NCI-H1092 (cell line): ENCODE measurements around the gene PIK3CB.
"Not testable (repeated sequence)": the region's sequence is repeated elsewhere in the genome, so short reads cannot be mapped to it uniquely, and the experiment has no call there.

Experiments
- DNase-seq: peaks from one replicate; lab custom pipeline; 2025; lab: John Stamatoyannopoulos, UW

The PIK3CB gene

GRCh38 chr3:138846824-138847223, 12.1 kb upstream of the PIK3CB start:
- not testable (repeated sequence) for DNase-seq

DNA sequence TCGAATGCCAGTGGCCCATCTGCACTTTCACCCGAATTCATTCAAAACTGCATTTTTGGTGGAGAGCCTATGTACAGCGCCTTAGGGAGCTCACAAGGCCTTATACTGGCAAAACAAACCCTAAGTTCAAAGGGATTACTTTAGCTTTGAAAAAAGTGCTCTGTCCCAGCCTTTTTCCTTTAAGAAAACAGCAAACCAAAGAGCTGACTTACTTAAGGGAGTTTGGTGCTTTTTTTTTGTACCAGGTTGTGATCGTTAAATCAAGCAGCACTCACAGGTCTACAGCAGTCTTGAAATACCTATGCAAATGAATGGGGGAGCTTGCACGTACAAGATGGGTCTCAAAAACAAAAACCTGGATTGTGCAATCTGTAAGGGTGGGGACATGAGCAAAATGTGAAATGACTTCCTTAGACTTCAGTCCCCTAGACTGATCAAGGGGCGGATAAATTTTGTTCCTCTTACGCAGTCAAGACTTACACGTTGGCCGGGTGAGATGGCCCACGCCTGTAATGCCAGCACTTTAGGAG, 11.6 kb upstream of the PIK3CB start:
- DNase-seq, result no peak

- no peak for DNase-seq
Observed at GRCh38 chr3:138845771-138846173, 11.0 kb upstream of the PIK3CB start.

- no peak for DNase-seq
Observed at GRCh38 chr3:138845181-138845601, 10.5 kb upstream of the PIK3CB start.

GRCh38 chr3:138842483-138843188, 7.9 kb upstream of the PIK3CB start:
- no peak for DNase-seq

GRCh38 chr3:138838385-138838784, 3.7 kb upstream of the PIK3CB start:
- not testable (repeated sequence) for DNase-seq

- not testable (repeated sequence) for DNase-seq
Observed at GRCh38 chr3:138835846-138836245, 1.1 kb upstream of the PIK3CB start.

DNA sequence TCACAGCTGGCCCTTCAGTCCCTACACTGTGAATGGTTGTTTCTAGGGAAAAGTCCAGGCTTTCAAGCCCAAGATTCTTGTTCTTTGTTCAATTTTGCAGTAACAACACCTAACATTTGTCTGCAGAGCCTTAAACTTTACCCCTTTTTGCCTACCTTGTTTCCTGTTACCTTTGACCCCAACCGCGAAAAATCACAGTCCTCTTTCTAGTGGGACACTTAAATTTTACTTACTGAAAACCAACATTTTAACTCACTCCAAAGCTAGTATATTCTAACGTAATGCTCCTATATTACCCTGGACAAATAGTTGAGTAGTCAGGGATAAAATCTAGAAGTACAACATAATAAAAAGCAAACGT, 649 bp upstream of the PIK3CB start:
- no peak for DNase-seq

- no peak for DNase-seq
Observed at GRCh38 chr3:138833899-138834595, 681 bp downstream of the PIK3CB start.

- DNase-seq, result not testable (repeated sequence)
Observed at GRCh38 chr3:138832473-138833057, 2.2 kb downstream of the PIK3CB start.

GRCh38 chr3:138829886-138830510, 4.7 kb downstream of the PIK3CB start:
- DNase-seq, result no peak

GRCh38 chr3:138829097-138829496, 5.6 kb downstream of the PIK3CB start:
- DNase-seq, result no peak

- no peak for DNase-seq
Observed at GRCh38 chr3:138827222-138827621, 7.5 kb downstream of the PIK3CB start.

GRCh38 chr3:138825336-138825735, 9.4 kb downstream of the PIK3CB start:
- DNase-seq, result no peak

- DNase-seq, result no peak
Observed at GRCh38 chr3:138824114-138824506, 10.6 kb downstream of the PIK3CB start.

DNA sequence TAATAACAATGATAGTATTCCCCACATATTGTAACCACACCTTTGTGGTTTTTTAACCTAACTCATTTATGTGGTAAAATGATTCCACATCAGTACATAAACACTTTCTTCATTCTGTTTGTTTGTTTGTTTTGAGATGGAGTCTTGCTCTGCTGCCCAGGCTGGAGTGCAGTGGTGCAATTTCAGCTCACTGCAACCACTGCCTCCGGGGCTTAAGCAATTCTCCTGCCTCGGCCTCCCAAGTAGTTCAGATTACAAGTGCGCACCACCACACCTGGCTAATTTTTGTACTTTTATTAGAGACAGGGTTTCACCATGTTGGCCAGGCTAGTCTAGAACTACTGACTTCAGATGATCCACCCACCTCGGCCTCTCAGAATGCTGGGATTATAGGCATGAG, 14.3 kb downstream of the PIK3CB start:
- DNase-seq, result not testable (repeated sequence)

DNA sequence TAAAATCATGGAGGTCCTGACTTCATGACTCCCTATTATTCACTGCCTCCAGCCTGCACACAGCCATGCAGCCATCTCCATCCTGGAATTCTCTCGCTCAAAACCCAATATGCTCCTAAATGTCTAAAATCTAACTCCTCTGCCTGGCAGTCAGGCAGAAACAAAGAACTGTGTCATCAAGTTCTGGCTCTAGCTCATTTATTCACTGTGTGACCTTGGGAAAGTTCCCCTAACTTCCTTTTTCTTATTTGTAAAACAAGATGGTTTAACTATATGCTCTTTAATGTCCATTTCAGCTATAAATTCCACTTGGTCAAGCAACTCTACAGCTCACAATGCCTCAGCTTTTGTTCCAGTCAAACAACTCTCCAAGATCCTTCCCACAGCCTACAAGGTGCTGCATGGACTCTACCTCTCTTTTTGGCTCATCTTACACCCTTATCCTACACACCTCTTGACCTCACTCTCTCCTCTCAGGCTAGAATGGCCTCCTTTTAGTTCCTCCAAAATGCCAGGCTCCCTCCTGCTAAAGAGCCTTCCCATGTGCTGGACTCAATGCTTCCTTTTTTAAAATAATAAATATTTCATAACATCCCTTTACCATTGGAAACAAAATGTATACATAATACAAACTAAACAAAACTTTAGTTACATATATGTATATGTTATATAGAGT, 16.4 kb downstream of the PIK3CB start:
- no peak for DNase-seq

DNA sequence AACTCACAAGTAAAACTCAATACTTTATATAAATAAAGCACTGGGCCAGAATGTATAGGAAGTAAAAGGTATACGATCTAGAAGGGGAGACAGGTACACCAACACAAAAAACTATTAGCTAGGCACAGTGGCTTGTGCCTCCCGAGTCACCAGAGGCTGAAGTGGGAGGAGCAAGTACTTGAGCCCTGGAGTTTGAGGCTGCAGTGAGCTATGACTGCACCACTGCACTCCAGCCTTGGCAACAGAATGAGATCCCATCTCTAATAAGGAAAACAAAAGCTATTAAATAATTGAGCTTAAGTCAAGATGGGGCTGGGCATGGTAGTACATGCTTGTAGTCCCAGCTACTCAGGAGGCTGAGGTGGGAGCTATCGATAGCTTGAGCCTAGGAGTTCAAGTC, 17.0 kb downstream of the PIK3CB start:
- no peak for DNase-seq

DNA sequence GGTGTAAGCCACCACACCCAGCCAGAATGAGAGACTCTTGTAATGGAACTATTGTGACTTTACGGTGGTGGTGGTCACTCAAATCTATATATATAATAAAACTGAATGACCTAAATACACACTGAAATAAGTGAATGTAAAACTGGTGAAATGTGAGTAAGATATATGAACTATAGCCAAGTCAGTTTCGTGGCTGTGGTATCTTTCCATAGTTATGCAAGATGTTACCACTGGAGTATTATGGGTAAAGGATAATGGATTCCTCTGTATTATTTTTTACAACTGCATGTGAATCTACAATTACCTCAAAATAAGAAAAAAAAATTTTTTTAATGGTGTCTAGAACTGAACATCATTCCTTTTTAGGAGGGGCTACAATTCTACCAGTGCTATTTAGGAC, 21.9 kb downstream of the PIK3CB start:
- DNase-seq, result no peak

DNA sequence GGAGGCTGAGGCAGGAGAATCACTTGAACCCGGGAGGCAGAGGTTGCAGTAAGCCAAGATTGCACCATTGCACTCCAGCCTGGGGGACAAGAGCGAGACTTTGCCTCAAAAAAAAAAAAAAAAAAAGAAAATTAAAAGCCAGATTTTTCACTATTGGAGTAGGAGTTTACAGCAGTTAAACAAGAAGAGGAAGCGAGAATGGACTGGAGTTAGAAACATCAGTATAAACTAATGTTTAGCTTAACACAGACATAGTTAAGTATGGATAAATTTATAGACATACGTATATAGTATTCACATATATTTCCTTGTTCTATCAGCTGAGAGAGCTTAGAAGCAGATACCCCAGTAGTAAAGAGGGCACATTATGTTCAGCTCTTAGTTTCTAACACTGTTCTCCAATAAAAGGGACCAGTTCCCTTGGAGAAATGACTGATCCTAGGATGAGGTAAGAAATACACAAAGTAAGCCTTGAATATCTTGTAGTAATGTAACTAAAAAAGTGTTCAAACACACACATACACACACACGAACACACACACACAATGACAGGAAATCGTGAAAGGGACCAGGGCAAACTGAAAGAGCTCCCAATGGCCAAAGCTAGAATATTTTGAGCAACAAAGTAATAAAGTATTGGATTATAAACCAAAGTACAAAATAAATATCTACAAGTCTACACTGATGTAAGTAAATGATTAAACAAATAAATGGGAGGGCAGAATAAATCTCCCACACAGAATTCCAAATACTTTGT, 25.1 kb downstream of the PIK3CB start:
- DNase-seq, result no peak

DNA sequence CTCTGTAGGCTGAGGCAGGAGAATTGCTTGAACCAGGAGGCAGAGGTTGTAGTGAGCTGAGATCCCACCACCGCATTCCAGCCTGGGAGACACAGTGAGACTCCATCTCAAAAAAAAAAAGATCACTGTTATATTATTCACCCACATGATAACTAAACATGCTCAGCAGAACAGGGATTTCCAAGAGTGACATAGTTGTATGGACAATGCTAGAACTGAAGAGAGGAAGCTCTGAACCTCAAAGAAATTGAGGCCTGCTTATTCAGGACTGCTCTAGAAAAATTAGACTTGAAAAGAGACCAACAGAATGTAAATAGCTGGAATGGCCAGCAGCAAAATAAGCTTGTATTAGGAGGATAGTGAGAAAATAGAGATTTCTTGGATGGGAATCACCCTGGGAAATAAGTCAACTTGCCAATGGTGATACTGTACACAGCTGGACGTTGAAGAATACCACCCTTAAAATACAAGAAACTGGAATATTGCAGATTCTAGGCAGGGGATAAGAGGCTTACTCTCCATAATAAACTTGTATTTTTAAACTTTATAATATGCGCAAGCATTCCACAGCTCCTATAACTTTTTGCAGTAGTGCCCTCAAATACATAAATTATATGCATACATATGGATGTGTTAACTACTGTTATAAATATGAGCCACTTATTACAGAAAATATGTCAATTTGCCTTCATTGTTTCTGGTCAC, 28.2 kb downstream of the PIK3CB start:
- no peak for DNase-seq
